ENCODE data around the gene CHURC1.

DNA sequence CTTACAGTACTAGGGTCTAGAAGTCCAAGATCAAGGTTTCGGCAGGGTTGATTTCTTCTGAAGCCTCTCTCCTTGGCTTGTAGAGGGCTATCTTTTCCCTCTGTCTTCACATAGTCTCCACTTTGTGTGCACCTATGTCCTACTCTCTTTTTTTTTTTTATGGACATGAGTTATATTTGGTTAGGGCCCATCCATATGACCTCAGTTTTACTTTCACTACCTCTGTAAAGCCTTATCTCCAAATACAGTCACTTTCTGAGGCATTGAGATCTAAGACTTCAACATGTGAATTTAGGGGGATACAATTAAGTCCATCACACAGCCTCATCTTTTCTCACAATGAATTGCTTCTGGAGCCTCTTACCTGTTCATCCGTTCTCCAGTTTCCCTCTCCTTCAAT lies 28.7 kb upstream of the CHURC1 start:
- no peak for TF ChIP-seq CTCF (IDR thresholded peaks at IDR 0.05)
- TF ChIP-seq POLR2A (IDR thresholded peaks at IDR 0.05): no peak
